IPS-11a (cell line): Measurements from ENCODE around the gene POU2F3.

Source experiments
- H3K4me3 ChIP-seq: one replicate; pipeline ENCODE4 v1.5.1; 2013; ENCODE audit warnings: low read depth, low read length, control low read depth

POU2F3 gene

GRCh38 chr11:120239713-120240640 lies at the start of gene POU2F3:
Gene POU2F3, plus strand, starts transcription at chr11:120240140. Its CDS starts 204 bp downstream, at chr11:120240344.
- H3K4me3 ChIP-seq: peak within 1 kb of the TSS; percentile 35

- no peak overlapping the region for H3K4me3 ChIP-seq
Measured at GRCh38 chr11:120191058-120191457, 48.9 kb upstream of the POU2F3 start.

- no peak overlapping the region for H3K4me3 ChIP-seq
Measured at GRCh38 chr11:120192831-120193625, 46.9 kb upstream of the POU2F3 start.

- no peak overlapping the region for H3K4me3 ChIP-seq
Measured at GRCh38 chr11:120194166-120194565, 45.8 kb upstream of the POU2F3 start.

GRCh38 chr11:120195601-120196320 lies 44.2 kb upstream of the POU2F3 start:
- H3K4me3 ChIP-seq: no peak overlapping the region

- no peak overlapping the region for H3K4me3 ChIP-seq
Measured at GRCh38 chr11:120196826-120197225, 43.1 kb upstream of the POU2F3 start.

- no peak overlapping the region for H3K4me3 ChIP-seq
Measured at GRCh38 chr11:120197251-120197891, 42.6 kb upstream of the POU2F3 start.

GRCh38 chr11:120197977-120198376 lies 42.0 kb upstream of the POU2F3 start:
- no peak overlapping the region for H3K4me3 ChIP-seq

- H3K4me3 ChIP-seq: no peak overlapping the region
Measured at GRCh38 chr11:120198403-120198786, 41.5 kb upstream of the POU2F3 start.

- H3K4me3 ChIP-seq: no peak overlapping the region
Measured at GRCh38 chr11:120198787-120199469, 41.0 kb upstream of the POU2F3 start.

GRCh38 chr11:120199613-120200012 lies 40.3 kb upstream of the POU2F3 start:
- no peak overlapping the region for H3K4me3 ChIP-seq

- no peak overlapping the region for H3K4me3 ChIP-seq
Measured at GRCh38 chr11:120200677-120201076, 39.3 kb upstream of the POU2F3 start.

GRCh38 chr11:120201653-120202052 lies 38.3 kb upstream of the POU2F3 start:
- H3K4me3 ChIP-seq: no peak overlapping the region

GRCh38 chr11:120203626-120204025 lies 36.3 kb upstream of the POU2F3 start:
- no peak overlapping the region for H3K4me3 ChIP-seq

- H3K4me3 ChIP-seq: no peak overlapping the region
Measured at GRCh38 chr11:120205596-120206161, 34.3 kb upstream of the POU2F3 start.

GRCh38 chr11:120207512-120207911 lies 32.4 kb upstream of the POU2F3 start:
- H3K4me3 ChIP-seq: no peak overlapping the region

GRCh38 chr11:120208001-120208441 lies 31.9 kb upstream of the POU2F3 start:
- no peak overlapping the region for H3K4me3 ChIP-seq

GRCh38 chr11:120208777-120209176 lies 31.2 kb upstream of the POU2F3 start:
- no peak overlapping the region for H3K4me3 ChIP-seq

- peak overlapping the region; percentile 4 for H3K4me3 ChIP-seq
Measured at GRCh38 chr11:120209746-120210625, 30.0 kb upstream of the POU2F3 start.
